ENCODE data around the gene SH3RF2.

The SH3RF2 gene

DNA sequence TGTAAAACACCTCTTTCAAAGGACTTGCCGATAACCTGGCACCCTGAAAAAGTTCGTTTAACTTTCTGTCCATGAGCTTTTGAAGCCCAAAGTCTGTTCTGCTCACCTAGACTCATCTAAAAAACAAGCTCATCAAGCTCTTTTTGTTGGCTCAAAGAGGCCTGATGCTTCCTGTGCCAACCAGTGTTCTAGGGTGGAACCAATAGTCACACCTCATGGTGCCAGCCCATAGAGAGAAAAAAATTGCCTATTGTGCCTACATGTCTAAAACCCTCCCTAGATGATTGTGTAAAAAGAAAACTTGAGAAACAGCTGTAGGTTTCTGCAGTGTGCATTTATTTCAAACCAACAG, 4.7 kb downstream of the SH3RF2 start:
- H3K4me1 ChIP-seq = peaks cover 0 to 41% (median 26%) of the 10 kb centered on the region in 4 donors

DNA sequence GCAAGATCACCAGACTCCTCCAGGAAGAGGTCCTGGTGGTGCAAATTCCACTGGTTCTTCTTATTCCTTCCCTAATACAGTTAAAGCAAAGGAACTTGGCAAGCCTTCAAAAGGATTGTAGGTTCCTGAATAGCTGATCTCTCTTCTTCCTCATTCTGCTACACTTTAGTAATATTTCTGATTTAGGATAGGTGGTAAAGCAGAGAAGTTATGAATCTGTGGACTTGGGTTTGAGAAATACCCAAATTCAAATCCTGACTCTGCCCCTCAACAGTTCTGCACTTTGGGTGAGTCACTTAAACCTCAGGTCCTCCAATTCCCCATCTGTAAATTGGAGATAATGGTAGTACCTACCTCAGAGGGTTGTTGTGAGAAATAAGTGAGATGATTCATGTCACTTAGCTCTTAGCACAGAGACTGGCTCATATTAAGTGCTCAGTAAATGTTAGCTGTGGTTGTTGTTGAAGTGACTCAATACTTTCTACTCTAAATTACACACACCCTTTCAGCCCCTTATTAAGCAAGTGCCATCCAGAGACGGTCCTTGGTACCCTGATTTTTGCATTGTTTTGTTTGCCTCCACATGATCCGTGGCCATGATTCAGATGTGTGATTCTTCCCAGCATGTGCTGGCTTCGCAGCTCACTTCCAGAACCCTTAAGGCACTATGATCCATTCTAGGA, 5.2 kb downstream of the SH3RF2 start:
- peaks cover 0 to 40% (median 24%) of the 10 kb centered on the region in 4 donors for H3K4me1 ChIP-seq

More for the DNA sequence above, 4.7 kb downstream of the SH3RF2 start:
- Histone ChIP-seq H3K9me3 (no peaks in the 10 kb centered on the region), H3K27me3 (no peaks in the 10 kb centered on the region), H3K27ac (no peak overlapping the region), H3K4me3 (no peak overlapping the region), H3K36me3 (no peaks in the 10 kb centered on the region)
- intact Hi-C loops (cut with DNase I; ENCODE audit: low total_unique reads) = no loop called here
- no peak for DNase-seq
- TF ChIP-seq, protein P1, sequence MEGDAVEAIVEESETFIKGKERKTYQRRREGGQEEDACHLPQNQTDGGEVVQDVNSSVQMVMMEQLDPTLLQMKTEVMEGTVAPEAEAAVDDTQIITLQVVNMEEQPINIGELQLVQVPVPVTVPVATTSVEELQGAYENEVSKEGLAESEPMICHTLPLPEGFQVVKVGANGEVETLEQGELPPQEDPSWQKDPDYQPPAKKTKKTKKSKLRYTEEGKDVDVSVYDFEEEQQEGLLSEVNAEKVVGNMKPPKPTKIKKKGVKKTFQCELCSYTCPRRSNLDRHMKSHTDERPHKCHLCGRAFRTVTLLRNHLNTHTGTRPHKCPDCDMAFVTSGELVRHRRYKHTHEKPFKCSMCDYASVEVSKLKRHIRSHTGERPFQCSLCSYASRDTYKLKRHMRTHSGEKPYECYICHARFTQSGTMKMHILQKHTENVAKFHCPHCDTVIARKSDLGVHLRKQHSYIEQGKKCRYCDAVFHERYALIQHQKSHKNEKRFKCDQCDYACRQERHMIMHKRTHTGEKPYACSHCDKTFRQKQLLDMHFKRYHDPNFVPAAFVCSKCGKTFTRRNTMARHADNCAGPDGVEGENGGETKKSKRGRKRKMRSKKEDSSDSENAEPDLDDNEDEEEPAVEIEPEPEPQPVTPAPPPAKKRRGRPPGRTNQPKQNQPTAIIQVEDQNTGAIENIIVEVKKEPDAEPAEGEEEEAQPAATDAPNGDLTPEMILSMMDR (IDR thresholded peaks at IDR 0.05) = no peak

DNA sequence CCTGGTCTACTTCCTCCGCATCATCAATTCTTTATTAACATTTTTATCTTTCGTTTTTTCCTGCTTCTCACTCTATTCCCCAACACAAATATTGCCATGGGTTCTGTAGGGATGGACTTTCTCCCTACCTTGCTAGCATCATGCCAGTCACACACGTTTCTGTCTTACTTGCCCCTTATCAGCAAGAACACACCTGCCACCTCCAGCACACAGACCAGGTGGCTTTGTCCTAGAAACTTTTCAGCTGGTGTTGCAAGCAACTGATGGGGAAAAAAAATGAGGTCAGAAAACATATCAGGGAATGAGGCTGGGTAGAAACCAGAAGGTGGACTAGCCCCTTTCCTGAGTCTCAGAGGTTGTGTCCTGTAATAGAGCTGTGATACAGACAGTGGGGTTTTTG, 5.8 kb downstream of the SH3RF2 start:
- intact Hi-C loops (cut with DNase I; ENCODE audit: low total_unique reads) = no loop called here
- H3K9me3 ChIP-seq = no peaks in the 10 kb centered on the region
- peaks cover 0 to 34% (median 23%) of the 10 kb centered on the region in 4 donors for H3K4me1 ChIP-seq
- no peak overlapping the region for H3K4me3 ChIP-seq
- TF ChIP-seq, protein P1 (IDR thresholded peaks at IDR 0.05) = no peak
- H3K36me3 ChIP-seq = no peaks in the 10 kb centered on the region
- no peaks in the 10 kb centered on the region for H3K27me3 ChIP-seq
- no peak overlapping the region for H3K27ac ChIP-seq
- DNase-seq = no peak

More for the DNA sequence above, 5.2 kb downstream of the SH3RF2 start:
- Histone ChIP-seq H3K9me3 (no peaks in the 10 kb centered on the region), H3K4me3 (no peak overlapping the region), H3K36me3 (no peaks in the 10 kb centered on the region), H3K27me3 (no peaks in the 10 kb centered on the region), H3K27ac (no peak overlapping the region)
- DNase-seq = no peak
- TF ChIP-seq, protein P1 (IDR thresholded peaks at IDR 0.05) = no peak
- intact Hi-C loops (cut with DNase I; ENCODE audit: low total_unique reads) = no loop called here

DNA sequence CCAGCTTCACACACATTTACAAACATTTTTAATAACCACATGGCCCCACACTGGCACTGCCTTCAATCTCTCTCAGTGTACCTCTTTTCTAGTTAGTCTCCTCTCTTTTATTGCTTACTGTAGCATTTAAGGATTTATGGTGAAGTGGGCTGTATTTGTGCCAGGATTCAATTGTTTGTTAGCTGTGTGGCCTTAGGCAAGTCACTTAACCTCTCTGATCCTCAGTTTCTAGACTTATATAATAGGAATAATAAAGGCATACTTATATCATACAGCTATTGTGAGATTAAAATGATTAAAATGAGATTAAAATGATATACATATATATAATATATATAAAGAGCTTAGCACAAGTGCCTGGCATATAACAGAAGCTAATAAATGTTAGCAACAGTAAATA, 6.4 kb downstream of the SH3RF2 start:
- no peaks in the 10 kb centered on the region for H3K36me3 ChIP-seq
- TF ChIP-seq, protein P1 (IDR thresholded peaks at IDR 0.05) = no peak
- no peaks in the 10 kb centered on the region for H3K27me3 ChIP-seq
- intact Hi-C loops (cut with DNase I; ENCODE audit: low total_unique reads) = no loop called here
- H3K4me3 ChIP-seq = no peak overlapping the region
- no peak overlapping the region for H3K27ac ChIP-seq
- H3K4me1 ChIP-seq = peaks cover 0 to 28% (median 18%) of the 10 kb centered on the region in 4 donors
- no peaks in the 10 kb centered on the region for H3K9me3 ChIP-seq
- DNase-seq = no peak

DNA sequence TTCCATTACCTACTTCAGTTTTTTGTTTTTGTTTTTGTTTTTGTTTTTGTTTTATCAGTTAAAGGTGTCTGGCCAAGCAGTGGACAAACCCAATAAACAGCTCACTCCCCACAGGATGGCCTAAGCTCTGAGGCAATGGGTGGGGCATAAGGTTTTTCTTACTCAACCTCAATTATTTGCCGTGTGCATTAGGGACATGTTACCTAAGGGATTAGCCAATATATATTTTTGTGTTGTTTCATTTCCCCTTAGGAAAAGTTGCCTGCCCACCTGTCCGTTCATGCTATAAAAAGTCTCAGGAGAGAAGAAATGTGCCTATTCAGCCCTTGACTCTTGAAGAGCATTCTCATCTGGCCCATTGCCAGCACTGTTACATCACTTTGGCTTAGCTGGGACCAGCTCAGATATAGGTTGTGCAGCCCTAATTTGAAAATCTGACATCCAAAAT, 7.3 kb downstream of the SH3RF2 start:
- no peak overlapping the region for H3K27ac ChIP-seq
- no peaks in the 10 kb centered on the region for H3K9me3 ChIP-seq
- H3K27me3 ChIP-seq = no peaks in the 10 kb centered on the region
- intact Hi-C loops (cut with DNase I; ENCODE audit: low total_unique reads) = no loop called here
- H3K4me1 ChIP-seq = peaks cover 0 to 19% (median 13%) of the 10 kb centered on the region in 4 donors
- H3K4me3 ChIP-seq = no peak overlapping the region
- DNase-seq = peak in 1 of 2 donors; percentile 26
- TF ChIP-seq, protein P1 (IDR thresholded peaks at IDR 0.05) = no peak
- H3K36me3 ChIP-seq = no peaks in the 10 kb centered on the region
